ENCODE data around the gene PARD3.

Gene PARD3

DNA sequence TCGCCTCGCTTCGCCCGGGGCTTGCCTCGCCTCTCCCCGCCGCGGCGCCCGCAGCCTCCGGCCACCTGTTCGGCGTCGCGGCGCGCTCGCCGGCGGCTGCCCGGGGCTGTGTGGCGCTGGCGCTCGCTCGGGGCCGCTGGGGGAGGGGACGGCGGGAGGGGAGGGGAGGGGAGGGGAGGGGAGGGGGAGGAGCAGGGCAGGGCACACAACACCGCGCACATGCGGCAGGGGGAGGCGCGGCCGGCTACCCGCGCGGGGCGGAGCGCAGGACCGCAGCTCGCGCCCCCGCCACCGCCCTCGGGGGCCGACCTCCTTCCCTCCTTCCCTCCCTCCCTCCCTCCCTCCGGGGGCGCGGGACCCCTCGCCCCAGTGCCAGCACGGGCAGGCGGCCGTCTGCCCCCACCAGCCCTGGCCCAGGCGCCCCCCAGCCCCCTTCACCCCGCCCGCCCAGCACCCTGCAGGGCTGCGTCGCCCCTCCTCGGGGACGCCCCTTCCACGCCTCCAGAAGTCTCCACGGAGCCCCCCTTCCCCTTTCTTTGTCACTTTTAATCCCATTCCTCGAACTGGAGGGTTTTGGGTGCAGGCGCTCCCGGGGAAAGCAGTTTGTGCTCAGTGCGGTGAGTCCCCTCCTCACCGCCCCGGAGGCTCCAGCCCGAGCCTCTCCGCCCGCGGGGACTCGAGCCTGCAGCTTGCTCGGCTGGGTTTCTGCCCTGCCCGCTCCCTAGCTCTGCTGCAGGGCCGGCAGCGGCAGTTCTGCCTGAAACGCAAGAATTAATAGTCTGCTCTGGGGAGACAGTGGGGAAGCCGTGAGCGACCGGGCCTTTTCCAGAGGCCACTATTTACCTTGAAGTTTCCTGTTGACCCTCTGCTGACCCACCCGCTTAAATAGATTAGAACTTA lies at the start of gene PARD3:
PARD3 (minus strand) TSS at position 112 of the 900 bp plus-strand sequence. CDS start 301 bp downstream, outside the sequence.
- DNase-seq (ENCODE audit: low read depth), result peak; percentile 38
- TF ChIP-seq, protein P1, sequence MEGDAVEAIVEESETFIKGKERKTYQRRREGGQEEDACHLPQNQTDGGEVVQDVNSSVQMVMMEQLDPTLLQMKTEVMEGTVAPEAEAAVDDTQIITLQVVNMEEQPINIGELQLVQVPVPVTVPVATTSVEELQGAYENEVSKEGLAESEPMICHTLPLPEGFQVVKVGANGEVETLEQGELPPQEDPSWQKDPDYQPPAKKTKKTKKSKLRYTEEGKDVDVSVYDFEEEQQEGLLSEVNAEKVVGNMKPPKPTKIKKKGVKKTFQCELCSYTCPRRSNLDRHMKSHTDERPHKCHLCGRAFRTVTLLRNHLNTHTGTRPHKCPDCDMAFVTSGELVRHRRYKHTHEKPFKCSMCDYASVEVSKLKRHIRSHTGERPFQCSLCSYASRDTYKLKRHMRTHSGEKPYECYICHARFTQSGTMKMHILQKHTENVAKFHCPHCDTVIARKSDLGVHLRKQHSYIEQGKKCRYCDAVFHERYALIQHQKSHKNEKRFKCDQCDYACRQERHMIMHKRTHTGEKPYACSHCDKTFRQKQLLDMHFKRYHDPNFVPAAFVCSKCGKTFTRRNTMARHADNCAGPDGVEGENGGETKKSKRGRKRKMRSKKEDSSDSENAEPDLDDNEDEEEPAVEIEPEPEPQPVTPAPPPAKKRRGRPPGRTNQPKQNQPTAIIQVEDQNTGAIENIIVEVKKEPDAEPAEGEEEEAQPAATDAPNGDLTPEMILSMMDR (conservative IDR thresholded peaks at IDR 0.05; ENCODE audit: control insufficient read depth, insufficient read depth, low read depth, low read length), result no peak
- H3K4me3 ChIP-seq (ENCODE audit: control insufficient read depth, low read depth, low read length), result peak within 1 kb of the TSS; percentile 72

DNA sequence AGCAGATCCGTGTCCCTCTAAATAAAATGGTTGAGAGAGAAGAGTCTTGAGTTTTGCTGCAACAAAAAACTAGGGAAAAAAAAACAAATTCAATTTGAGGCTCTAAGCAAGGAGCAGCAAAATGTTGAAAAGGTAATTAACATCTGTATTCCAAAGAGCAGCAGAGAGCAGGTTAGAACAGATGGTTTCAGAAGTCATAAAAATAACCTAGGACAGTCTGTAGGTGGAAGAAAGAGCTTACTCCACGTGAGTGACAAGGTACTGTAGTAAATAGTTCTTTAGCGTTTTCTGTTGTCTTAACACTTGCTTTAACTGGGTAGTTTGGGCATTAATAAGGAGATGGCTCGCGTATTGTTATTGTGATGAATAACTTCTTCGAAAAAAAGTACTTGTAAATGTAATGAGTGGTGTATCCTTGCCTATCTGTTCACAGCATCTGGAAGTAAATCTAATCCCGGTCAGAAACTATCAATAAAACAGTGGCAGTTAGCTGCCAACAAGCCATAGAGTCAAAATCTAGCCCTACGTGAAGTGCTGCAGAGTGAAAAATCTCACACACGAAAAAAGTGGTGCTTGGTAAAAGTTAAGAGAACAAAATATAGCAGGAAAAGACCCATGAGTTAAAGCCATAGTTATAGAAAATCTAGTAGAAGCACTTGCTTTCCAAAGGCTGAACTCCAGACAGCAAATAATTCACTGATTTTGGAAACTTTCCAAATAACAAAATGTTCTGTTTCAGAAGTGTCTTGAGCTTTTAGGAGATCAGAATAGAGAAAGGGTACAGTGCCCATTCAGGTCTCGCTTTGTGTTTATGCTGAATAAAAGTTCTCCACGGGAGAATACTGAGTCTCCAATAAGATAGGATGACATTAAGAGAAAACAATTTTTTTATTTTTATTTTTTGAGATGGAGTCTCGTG lies 49.3 kb upstream of the PARD3 start:
- TF ChIP-seq, protein P1 (conservative IDR thresholded peaks at IDR 0.05; ENCODE audit: control insufficient read depth, insufficient read depth, low read depth, low read length), result no peak
- DNase-seq (ENCODE audit: low read depth), result peak; percentile 7
- H3K4me3 ChIP-seq (ENCODE audit: control insufficient read depth, low read depth, low read length), result no peak overlapping the region

DNA sequence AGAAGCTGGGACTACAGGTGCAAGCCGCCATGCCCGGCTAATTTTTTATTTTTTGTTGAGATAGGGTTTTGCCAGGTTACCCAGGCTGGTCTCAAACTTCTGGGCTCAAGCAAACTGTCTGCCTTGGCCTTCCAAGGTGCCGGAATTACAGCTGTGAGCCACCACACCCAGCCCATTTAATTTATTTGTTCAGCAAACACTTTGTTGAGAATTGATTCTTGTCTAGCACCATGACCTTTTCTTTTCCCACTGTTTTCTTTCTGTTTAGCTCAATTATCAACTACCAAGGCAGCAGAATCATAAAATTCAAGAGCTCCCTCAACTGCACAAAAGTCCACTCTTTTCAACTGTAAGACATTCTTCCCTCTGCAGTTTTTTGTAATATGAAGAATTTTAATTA lies 47.8 kb upstream of the PARD3 start:
- no peak for DNase-seq (ENCODE audit: low read depth)
- no peak overlapping the region for H3K4me3 ChIP-seq (ENCODE audit: control insufficient read depth, low read depth, low read length)
- TF ChIP-seq, protein P1 (conservative IDR thresholded peaks at IDR 0.05; ENCODE audit: control insufficient read depth, insufficient read depth, low read depth, low read length), result no peak

DNA sequence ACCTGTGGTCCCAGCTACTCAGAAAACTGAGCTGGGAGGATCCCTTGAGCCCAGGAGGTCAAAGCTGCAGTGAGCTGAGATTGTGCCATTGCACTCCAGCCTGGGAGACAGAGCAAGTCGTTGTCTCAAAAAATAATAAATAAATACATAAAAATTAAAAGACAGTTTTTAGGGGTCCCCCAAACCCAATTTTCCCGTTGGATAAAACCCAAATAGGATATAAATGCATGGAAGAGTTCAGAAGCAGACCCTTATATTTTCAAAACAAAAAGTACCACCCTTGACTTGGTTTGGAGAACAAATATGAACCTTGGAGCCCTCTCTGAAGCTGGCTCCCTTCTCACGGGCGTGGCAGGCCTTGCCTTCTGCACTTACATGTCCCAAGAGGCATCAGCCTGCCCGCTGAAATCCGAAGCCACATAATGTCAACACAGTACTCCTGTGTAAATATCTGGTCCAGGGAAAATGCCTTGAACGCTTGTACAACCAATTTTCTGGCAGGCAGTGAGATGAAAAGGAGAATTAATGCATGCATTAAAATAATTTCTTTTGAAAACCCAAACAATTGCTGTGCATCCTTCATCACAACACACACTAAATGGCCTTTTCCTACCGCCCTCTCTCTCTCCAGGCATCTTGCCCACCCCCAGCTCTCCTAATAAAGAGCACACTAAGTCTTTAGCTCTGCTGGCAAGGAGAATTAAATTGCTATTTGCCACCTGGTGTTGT lies 46.4 kb upstream of the PARD3 start:
- TF ChIP-seq, protein P1 (conservative IDR thresholded peaks at IDR 0.05; ENCODE audit: control insufficient read depth, insufficient read depth, low read depth, low read length), result no peak
- no peak for DNase-seq (ENCODE audit: low read depth)
- no peak overlapping the region for H3K4me3 ChIP-seq (ENCODE audit: control insufficient read depth, low read depth, low read length)

DNA sequence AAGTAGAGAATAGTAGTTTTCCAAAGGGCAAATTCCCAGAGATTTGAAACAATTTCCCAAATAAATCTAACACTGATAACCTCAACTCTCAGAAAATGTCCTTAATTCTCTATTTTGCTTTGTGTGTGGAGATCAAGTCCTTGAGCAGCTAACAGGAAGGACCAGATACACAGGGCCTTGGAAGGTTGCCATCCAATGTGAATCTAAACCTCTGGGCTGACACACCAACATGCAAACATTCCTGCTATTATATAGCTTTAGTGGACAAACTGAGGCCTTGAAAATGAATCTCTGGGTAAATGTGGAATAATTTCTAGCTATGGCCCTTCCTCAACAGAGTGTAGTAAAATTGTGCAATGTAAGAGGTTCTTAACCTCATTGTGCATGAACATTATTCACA lies 44.1 kb upstream of the PARD3 start:
- DNase-seq (ENCODE audit: low read depth), result peak; percentile 20
- TF ChIP-seq, protein P1 (conservative IDR thresholded peaks at IDR 0.05; ENCODE audit: control insufficient read depth, insufficient read depth, low read depth, low read length), result no peak
- no peak overlapping the region for H3K4me3 ChIP-seq (ENCODE audit: control insufficient read depth, low read depth, low read length)

DNA sequence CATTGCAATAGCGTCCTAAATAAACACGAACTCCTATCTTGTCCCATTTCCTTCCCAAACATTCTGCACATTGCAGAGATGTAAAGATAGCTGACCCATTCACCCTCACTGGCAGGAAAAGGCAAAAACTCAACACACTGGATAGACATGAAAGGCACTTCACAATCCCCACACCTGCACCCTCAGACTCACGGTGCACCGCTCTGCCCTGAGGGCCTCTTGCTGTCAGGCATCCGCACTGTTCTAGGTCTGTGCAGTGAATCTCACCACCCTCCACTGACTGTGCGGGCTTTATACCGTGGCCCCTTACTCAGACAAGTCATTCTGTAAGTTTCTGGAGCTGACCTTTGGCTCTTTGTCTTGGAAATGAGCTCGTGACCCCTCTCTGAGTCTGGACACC lies 42.9 kb upstream of the PARD3 start:
- H3K4me3 ChIP-seq (ENCODE audit: control insufficient read depth, low read depth, low read length), result no peak overlapping the region
- no peak for DNase-seq (ENCODE audit: low read depth)
- TF ChIP-seq, protein P1 (conservative IDR thresholded peaks at IDR 0.05; ENCODE audit: control insufficient read depth, insufficient read depth, low read depth, low read length), result no peak

Measured in fibroblast of mammary gland (primary cell).